K562 (cell line): ENCODE results near the gene FHIP2A. TPM values are rescaled to one million over a fixed set of nuclear protein-coding genes. Genes with fewer than 3 reads are reported as not detected.

Source experiments
- ATAC-seq: fragments of 200-7000 bp; cut with Tn5 transposase; 3 replicates; pipeline ENCODE4 v1.9.1; 2020; ENCODE audit warnings: moderate library complexity
- BruUV-seq: library from RNA; stranded (reverse); fragments of 400-500 nt; replicated peaks from 2 replicates; lab custom pipeline; 2021; lab: Mats Ljungman, UMichigan
- CTCF ChIA-PET: fragments of 300-600 bp; formaldehyde crosslinking; extraction: SDS; loops from one replicate; lab custom pipeline; 2021; ENCODE audit warnings: low intra/inter-chr PET ratio; lab: Yijun Ruan, JAX
- POLR2A ChIA-PET: fragments of 300-600, 350-650 bp; sonication (Branson Sonifier 250); formaldehyde crosslinking; extraction: SDS; loops from one replicate; lab custom pipeline; 2021; ENCODE audit warnings: antibody characterized with exemption, inconsistent platforms; lab: Yijun Ruan, JAX
- DNase-seq, 4 experiments: peaks; one replicate each; pipeline versions ENCODE4 v3.0.0 to v3.0.0-alpha.2; 2011 to 2018; ENCODE audit warnings: low spot score in 3 of 4, mixed read lengths in 3 of 4; ENCODE audit errors: extremely low read depth in 1 of 4
- FAIRE-seq: peaks from 2 replicates; lab custom pipeline; 2011; peaks lifted over from hg19 to GRCh38; lab: Jason Lieb, UNC
- H2AFZ ChIP-seq: 2 replicates; pipeline ENCODE4 v1.6.0; 2011; ENCODE audit warnings: low read depth, low read length, control low read depth, inconsistent platforms
- H3K27ac ChIP-seq: fragments of 200-600 bp; 3 replicates; pipeline ENCODE4 v1.8.0; 2011; ENCODE audit warnings: low read depth, mild to moderate bottlenecking, control low read depth, inconsistent platforms, low read length, moderate library complexity, mixed read lengths; ENCODE audit errors: extremely low read depth
- H3K27me3 ChIP-seq, 2 experiments: fragments of 300-600 bp in 1 of 2; 2 replicates in 1 of 2; 3 replicates in 1 of 2; pipeline versions ENCODE4 v1.6.0 to v1.8.0; 2011; ENCODE audit warnings: inconsistent platforms in 2 of 2, low read length in 2 of 2, mild to moderate bottlenecking in 1 of 2, mixed read lengths in 1 of 2, moderate library complexity in 1 of 2; ENCODE audit not compliant: control insufficient read depth in 2 of 2, insufficient read depth in 2 of 2
- H3K36me3 ChIP-seq: fragments of 300-600 bp; 3 replicates; pipeline ENCODE4 v1.8.0; 2011; ENCODE audit warnings: mild to moderate bottlenecking, low read length, inconsistent platforms; ENCODE audit not compliant: control insufficient read depth, insufficient read depth
- H3K4me1 ChIP-seq, 2 experiments: fragments of 200-600 bp in 1 of 2; replicated peaks in 1 of 2; 2 replicates in 1 of 2; 3 replicates in 1 of 2; pipeline versions ENCODE4 v1.5.1 to v1.8.0; 2011; ENCODE audit warnings: inconsistent platforms in 2 of 2, low read length in 2 of 2, mild to moderate bottlenecking in 1 of 2, mixed read lengths in 1 of 2, moderate library complexity in 1 of 2; ENCODE audit not compliant: control insufficient read depth in 2 of 2, insufficient read depth in 2 of 2
- H3K4me2 ChIP-seq: 2 replicates; pipeline ENCODE4 v1.6.1; 2011; ENCODE audit warnings: low read length, control low read depth, inconsistent platforms, mixed read lengths; ENCODE audit not compliant: insufficient read depth
- H3K4me3 ChIP-seq: fragments of 200-600 bp; sonication (generic), shearing (Covaris generic); 2 replicates; pipeline ENCODE4 v1.5.1; 2016; ENCODE audit warnings: control low read depth, inconsistent platforms
- H3K79me2 ChIP-seq: fragments of 200-600 bp; 3 replicates; pipeline ENCODE4 v1.8.0; 2011; ENCODE audit warnings: low read length, inconsistent platforms; ENCODE audit not compliant: control insufficient read depth, insufficient read depth
- H3K9ac ChIP-seq, 2 experiments: 2 replicates each; pipeline versions ENCODE4 v1.6.0 to v1.6.1; 2011; ENCODE audit warnings: low read depth in 2 of 2, low read length in 2 of 2, control low read depth in 1 of 2, inconsistent platforms in 1 of 2, mild to moderate bottlenecking in 1 of 2, mixed read lengths in 1 of 2; ENCODE audit not compliant: insufficient read depth in 1 of 2
- H3K9me1 ChIP-seq: one replicate; pipeline ENCODE4 v1.6.0; 2011; ENCODE audit warnings: inconsistent platforms, mild to moderate bottlenecking, low read length, moderate library complexity; ENCODE audit not compliant: control insufficient read depth, insufficient read depth
- H3K9me3 ChIP-seq: replicated peaks from 2 replicates; pipeline ENCODE4 v1.5.1; 2011; ENCODE audit warnings: low read depth, low read length, inconsistent platforms; ENCODE audit not compliant: control insufficient read depth, insufficient read depth
- H4K20me1 ChIP-seq: replicated peaks from 2 replicates; pipeline ENCODE4 v1.6.1; 2011; ENCODE audit warnings: low read length, inconsistent platforms, mixed read lengths; ENCODE audit not compliant: control insufficient read depth, insufficient read depth
- DIDO1 ChIP-seq: fragments of 450-650 bp; IDR thresholded peaks from 2 replicates; pipeline ENCODE4 v1.6.1; 2016; ENCODE audit warnings: low read depth, missing biosample characterization, missing genetic modification characterization
- FOS ChIP-seq: IDR thresholded peaks from 3 replicates; pipeline ENCODE4 v1.6.1; 2011; ENCODE audit not compliant: insufficient read length; ENCODE audit errors: extremely low read depth
- HLTF ChIP-seq: fragments of 450-650 bp; IDR thresholded peaks from 2 replicates; pipeline ENCODE4 v1.6.1; 2016
- PHF8 ChIP-seq: fragments of 200-600 bp; sonication (generic); IDR thresholded peaks from 2 replicates; pipeline ENCODE4 v1.6.1; 2012; ENCODE audit warnings: mixed run types, mild to moderate bottlenecking, inconsistent platforms, low read length, moderate library complexity, borderline replicate concordance
- RFX7 ChIP-seq: fragments of 250-450 bp; sonication (Bioruptor Pico); IDR thresholded peaks from 2 replicates; pipeline ENCODE4 v1.5.1; 2021; ENCODE audit warnings: mild to moderate bottlenecking
- TBL1XR1 ChIP-seq, 2 experiments: IDR thresholded peaks; 2 replicates each; pipeline ENCODE4 v1.6.1; 2012; ENCODE audit warnings: improper control_type of control experiment in 2 of 2, low read length in 2 of 2, mild to moderate bottlenecking in 1 of 2
- U2AF2 ChIP-seq: fragments of 200-400 bp; formaldehyde crosslinking; optimal IDR thresholded peaks from 2 replicates; pipeline ENCODE3; 2017; ENCODE audit warnings: low read depth, mild to moderate bottlenecking, low read length
- WGBS: fragments of 100-300 bp; shearing (Covaris generic); methylation state at CpG from one replicate; pipeline ENCODE4 v1.1.6; 2016; ENCODE audit warnings: low coverage, mixed read lengths; ENCODE audit not compliant: insufficient coverage; ENCODE audit errors: missing lambda C conversion rate; 5-methylcytosine and 5-hydroxymethylcytosine counted together
- in situ Hi-C: fragments of 300-500 bp; cut with MboI; formaldehyde crosslinking; loops from 4 replicates; pipeline ENCODE4 v1.15.0; 2018; ENCODE audit warnings: inconsistent platforms, mixed read lengths
- intact Hi-C: fragments of 100-400 bp; cut with micrococcal nuclease; formaldehyde crosslinking; loops from 2 replicates; pipeline ENCODE4 v1.14.2; 2022
- polyA plus RNA-seq, 8 experiments: library from polyadenylated mRNA; depleted of rRNA in 4 of 8; stranded (reverse) in 5 of 8; unstranded in 3 of 8; fragments of >200 nt; fragmentation: Nextera tagmentation in 2 of 8; fragmentation: Illumina TruSeq in 1 of 8; extraction: Ambion mirVana in 2 of 8; extraction: Trizol in 1 of 8; gene quantifications; 2 replicates each; pipeline versions ENCODE4 v1.2.1 to v1.2.3, GENCODE V29; 2011 to 2014; ENCODE audit warnings: inconsistent platforms in 1 of 8, missing spikeins in 1 of 8
- total RNA-seq, 7 experiments: library from RNA; depleted of rRNA in 6 of 7; stranded (reverse); fragments of >200 nt in 6 of 7; fragmentation: Illumina TruSeq in 2 of 7; extraction: Trizol in 2 of 7; gene quantifications; 2 replicates each; pipeline versions ENCODE4 v1.2.1 to v1.2.3, GENCODE V29; 2011 to 2021; ENCODE audit warnings: low replicate concordance in 1 of 7
- TF ChIP-seq, protein P1 (sequence below): fragments of 200-400 bp; formaldehyde crosslinking; IDR thresholded peaks from 2 replicates; pipeline ENCODE4 v1.6.1; 2017; ENCODE audit warnings: mild to moderate bottlenecking, low read depth, low read length, moderate library complexity

FHIP2A gene
- total and polyA plus RNA-seq, 9 of the 15 experiments (the other 6 are each of a cell fraction or from before 2014, with no cell fraction given) = 1.5 to 7.4 (median 3.3) TPM

DNA sequence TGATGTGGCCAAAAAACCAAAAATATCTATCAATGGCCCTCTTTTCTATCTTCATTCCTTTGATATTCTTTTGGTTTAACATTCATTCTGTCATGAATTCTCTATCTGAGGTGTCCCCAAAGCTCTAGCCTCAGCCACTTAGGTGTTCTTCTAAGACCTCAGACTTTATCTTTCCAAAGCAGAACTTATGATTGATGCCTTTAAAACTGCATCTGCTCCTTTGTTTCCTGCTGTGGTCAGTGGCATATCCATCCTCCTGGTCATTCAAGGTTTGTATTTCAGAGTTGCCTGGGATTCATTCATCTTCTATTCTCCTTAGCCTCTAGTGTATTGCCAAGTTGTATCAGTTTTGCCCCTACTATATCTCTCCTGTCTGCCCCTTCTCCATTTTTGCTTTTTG lies 30.6 kb downstream of the FHIP2A start (continued):
- TF ChIP-seq, protein P1, sequence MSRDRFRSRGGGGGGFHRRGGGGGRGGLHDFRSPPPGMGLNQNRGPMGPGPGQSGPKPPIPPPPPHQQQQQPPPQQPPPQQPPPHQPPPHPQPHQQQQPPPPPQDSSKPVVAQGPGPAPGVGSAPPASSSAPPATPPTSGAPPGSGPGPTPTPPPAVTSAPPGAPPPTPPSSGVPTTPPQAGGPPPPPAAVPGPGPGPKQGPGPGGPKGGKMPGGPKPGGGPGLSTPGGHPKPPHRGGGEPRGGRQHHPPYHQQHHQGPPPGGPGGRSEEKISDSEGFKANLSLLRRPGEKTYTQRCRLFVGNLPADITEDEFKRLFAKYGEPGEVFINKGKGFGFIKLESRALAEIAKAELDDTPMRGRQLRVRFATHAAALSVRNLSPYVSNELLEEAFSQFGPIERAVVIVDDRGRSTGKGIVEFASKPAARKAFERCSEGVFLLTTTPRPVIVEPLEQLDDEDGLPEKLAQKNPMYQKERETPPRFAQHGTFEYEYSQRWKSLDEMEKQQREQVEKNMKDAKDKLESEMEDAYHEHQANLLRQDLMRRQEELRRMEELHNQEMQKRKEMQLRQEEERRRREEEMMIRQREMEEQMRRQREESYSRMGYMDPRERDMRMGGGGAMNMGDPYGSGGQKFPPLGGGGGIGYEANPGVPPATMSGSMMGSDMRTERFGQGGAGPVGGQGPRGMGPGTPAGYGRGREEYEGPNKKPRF = no peak
- no peak for TF ChIP-seq RFX7

DNA sequence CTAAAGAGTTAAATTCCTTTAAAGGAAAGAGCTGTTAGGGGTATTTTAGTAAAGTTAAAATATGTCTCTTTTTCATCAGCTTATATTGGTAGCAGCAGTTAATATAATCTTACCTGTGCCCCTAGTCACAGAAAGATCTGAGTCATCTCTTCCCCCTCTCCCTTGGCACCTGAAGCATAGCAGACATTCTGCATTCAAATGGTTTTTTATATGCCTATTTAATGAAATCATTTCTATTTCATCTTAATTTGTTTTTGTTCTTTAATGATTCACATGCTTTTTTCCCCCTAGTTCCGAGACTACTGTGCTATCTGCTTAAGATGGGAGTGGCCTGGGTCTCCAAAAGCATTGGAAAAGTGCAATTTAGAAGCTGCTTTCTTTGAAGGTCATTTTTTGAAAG lies 33.3 kb downstream of the FHIP2A start:
- DNase-seq (no peak), FAIRE-seq (no peak), ATAC-seq (no peak)
- no peak overlapping the region for H3K9ac ChIP-seq
- CTCF ChIA-PET = no interaction called here
- H3K4me2 ChIP-seq = no peak overlapping the region
- no peak overlapping the region for H3K27ac ChIP-seq
- H3K4me1 ChIP-seq = no peaks in the 10 kb centered on the region
- no peaks in the 10 kb centered on the region for H4K20me1 ChIP-seq
- H3K9me1 ChIP-seq = no peaks in the 10 kb centered on the region
- no peaks in the 10 kb centered on the region for H3K79me2 ChIP-seq
- 83% methylated on average over 1 of the region's 1 CpG for WGBS
- no peaks in the 10 kb centered on the region for H3K9me3 ChIP-seq
- no peak overlapping the region for H3K4me3 ChIP-seq
- no peak overlapping the region for H2AFZ ChIP-seq
- in situ Hi-C loops (no loop called here), intact Hi-C loops (no loop called here)
- POLR2A ChIA-PET = no interaction called here
- BruUV-seq = no TSS peak
- H3K27me3 ChIP-seq = no peaks in the 10 kb centered on the region
- peaks cover 31% of the 10 kb centered on the region; the same call in 1 of the 3 replicates for H3K36me3 ChIP-seq
- no peak for TF ChIP-seq U2AF2
- TF ChIP-seq FOS = no peak
- TF ChIP-seq HLTF = no peak
- TF ChIP-seq PHF8 = no peak
- no peak for TF ChIP-seq TBL1XR1 (IDR thresholded peaks at IDR 0.05; ENCODE audit: low read length in 2 of 2)
- no peak for TF ChIP-seq DIDO1 (tag)
